Gastrocnemius medialis (tissue), 4 donors: Measurements from ENCODE around the gene PVRIG. TPM values are rescaled to one million over a fixed set of nuclear protein-coding genes. Genes with fewer than 3 reads are reported as not detected.
"Not testable (repeated sequence)": the region's sequence is repeated elsewhere in the genome, so short reads cannot be mapped to it uniquely, and the experiment has no call there.

Source experiments
- ATAC-seq, 2 donors: fragments of 150-250 bp; one replicate each; pipeline ENCODE4 v1.9.1; 2016
- DNase-seq, 2 donors: peaks; one replicate each; pipeline ENCODE4 v3.0.0-alpha.2; 2019
- H3K27ac ChIP-seq, 4 donors: fragments of 200-600 bp; sonication (generic); 1 replicate in 1 of 4; 2 replicates in 3 of 4; pipeline ENCODE4 v1.5.1; 2016 to 2018; ENCODE audit warnings: mild to moderate bottlenecking in 2 of 4, moderate library complexity in 1 of 4
- H3K27me3 ChIP-seq, 3 donors: fragments of 200-600 bp; sonication (generic) in 2 of 3; 1 replicate in 1 of 3; 2 replicates in 2 of 3; pipeline versions ENCODE4 v1.5.1 to v1.6.0; 2016 to 2019; ENCODE audit warnings: mild to moderate bottlenecking in 1 of 3, moderate library complexity in 1 of 3
- H3K36me3 ChIP-seq, 2 donors: fragments of 200-600 bp; sonication (generic) in 1 of 2; one replicate each; pipeline ENCODE4 v1.5.1; 2017 to 2018
- H3K4me1 ChIP-seq, 2 donors: fragments of 200-600 bp; sonication (generic) in 1 of 2; one replicate each; pipeline ENCODE4 v1.5.1; 2016 to 2017; ENCODE audit warnings: mild to moderate bottlenecking in 2 of 2
- H3K4me3 ChIP-seq, 4 donors: fragments of 200-600 bp; sonication (generic) in 3 of 4; 1 replicate in 1 of 4; 2 replicates in 3 of 4; pipeline ENCODE4 v1.5.1; 2016 to 2019; ENCODE audit warnings: mild to moderate bottlenecking in 2 of 4
- H3K9me3 ChIP-seq, 3 donors: fragments of 200-600 bp; sonication (generic) in 2 of 3; 1 replicate in 1 of 3; 2 replicates in 2 of 3; pipeline ENCODE4 v1.5.1; 2016 to 2019
- POLR2A ChIP-seq, 2 donors: fragments of 450-650 bp; IDR thresholded peaks; one replicate each; pipeline ENCODE4 v1.6.1; 2017; ENCODE audit warnings: antibody characterized with exemption in 2 of 2, mild to moderate bottlenecking in 2 of 2, moderate library complexity in 2 of 2
- in situ Hi-C, 4 donors: fragments of 200-750 bp; cut with MboI; loops; one replicate each; pipeline versions ENCODE4 v1.15.0 to v1.8.0; 2017; ENCODE audit warnings: low sequenced_read_pairs in 4 of 4
- intact Hi-C: fragments of 100-400 bp; cut with DNase I; formaldehyde crosslinking; loops from one replicate; pipeline ENCODE4 v1.15.1; 2023; ENCODE audit warnings: low total_unique reads
- total RNA-seq, 4 donors: library from RNA; depleted of rRNA; stranded (reverse); fragments of >200 nt; gene quantifications; one replicate each; pipeline versions ENCODE4 v1.1.0 to v1.2.3, GENCODE V29; 2016
- TF ChIP-seq, protein P1 (sequence below), 5 experiments: fragments of 450-650 bp in 3 of 5; fragments of 200-600 bp in 2 of 5; sonication (generic) in 2 of 5; IDR thresholded peaks in 4 of 5; conservative IDR thresholded peaks in 1 of 5; 1 replicate in 4 of 5; 2 replicates in 1 of 5; pipeline ENCODE4 v1.5.1; 2016 to 2019; ENCODE audit warnings: antibody characterized with exemption in 5 of 5, mild to moderate bottlenecking in 3 of 5, moderate library complexity in 3 of 5

Gene PVRIG
- total RNA-seq, 4 donors from 2014 or later: not detected

DNA sequence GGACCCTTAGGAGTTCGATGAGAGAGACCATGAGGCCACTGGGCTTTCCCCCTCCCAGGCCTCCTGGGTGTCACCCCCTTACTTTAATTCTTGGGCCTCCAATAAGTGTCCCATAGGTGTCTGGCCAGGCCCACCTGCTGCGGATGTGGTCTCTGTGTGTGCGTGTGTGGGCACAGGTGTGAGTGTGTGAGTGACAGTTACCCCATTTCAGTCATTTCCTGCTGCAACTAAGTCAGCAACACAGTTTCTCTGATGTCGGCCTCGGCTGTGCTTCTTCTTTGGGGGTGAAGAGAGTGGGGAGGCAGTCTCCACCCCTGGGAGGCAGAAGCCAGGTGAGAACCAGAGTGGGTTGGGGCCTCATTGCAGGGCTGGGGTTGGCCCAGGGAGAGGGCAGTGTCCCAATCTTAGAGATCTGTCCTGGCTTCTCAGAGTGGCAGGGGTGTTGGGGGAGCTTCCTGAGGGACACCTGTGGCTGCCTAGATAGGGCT, 1.5 kb downstream of the PVRIG start:
- peaks cover 2 to 5% of the 10 kb centered on the region in 2 donors for H3K4me1 ChIP-seq
- in situ Hi-C loops: no loop called here
- no peak for DNase-seq

GRCh38 chr7:100221767-100222444, 2.2 kb downstream of the PVRIG start:
- H3K9me3 ChIP-seq: no peaks in the 10 kb centered on the region
- in situ Hi-C loops (no loop called here), intact Hi-C loops (no loop called here)
- TF ChIP-seq, protein P1, sequence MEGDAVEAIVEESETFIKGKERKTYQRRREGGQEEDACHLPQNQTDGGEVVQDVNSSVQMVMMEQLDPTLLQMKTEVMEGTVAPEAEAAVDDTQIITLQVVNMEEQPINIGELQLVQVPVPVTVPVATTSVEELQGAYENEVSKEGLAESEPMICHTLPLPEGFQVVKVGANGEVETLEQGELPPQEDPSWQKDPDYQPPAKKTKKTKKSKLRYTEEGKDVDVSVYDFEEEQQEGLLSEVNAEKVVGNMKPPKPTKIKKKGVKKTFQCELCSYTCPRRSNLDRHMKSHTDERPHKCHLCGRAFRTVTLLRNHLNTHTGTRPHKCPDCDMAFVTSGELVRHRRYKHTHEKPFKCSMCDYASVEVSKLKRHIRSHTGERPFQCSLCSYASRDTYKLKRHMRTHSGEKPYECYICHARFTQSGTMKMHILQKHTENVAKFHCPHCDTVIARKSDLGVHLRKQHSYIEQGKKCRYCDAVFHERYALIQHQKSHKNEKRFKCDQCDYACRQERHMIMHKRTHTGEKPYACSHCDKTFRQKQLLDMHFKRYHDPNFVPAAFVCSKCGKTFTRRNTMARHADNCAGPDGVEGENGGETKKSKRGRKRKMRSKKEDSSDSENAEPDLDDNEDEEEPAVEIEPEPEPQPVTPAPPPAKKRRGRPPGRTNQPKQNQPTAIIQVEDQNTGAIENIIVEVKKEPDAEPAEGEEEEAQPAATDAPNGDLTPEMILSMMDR (IDR thresholded peaks at IDR 0.05 in 4 of 5, conservative IDR thresholded peaks at IDR 0.05 in 1 of 5): no peak
- TF ChIP-seq POLR2A (IDR thresholded peaks at IDR 0.05): no peak
- H3K36me3 ChIP-seq: peaks cover 0 to 34% of the 10 kb centered on the region in 2 donors
- peak overlapping the region in 3 of 4 donors; percentile 7 to 47 (median 46) for H3K27ac ChIP-seq
- H3K27me3 ChIP-seq: no peaks in the 10 kb centered on the region
- H3K4me1 ChIP-seq: peaks cover 0 to 5% of the 10 kb centered on the region in 2 donors
- no peak overlapping the region for H3K4me3 ChIP-seq
- ATAC-seq (no peak), DNase-seq (no peak)

More for the DNA sequence above, 1.5 kb downstream of the PVRIG start:
- H3K27ac ChIP-seq: peak overlapping the region in 2 of 4 donors; percentile 46 to 47
- intact Hi-C loops: no loop called here
- ATAC-seq: no peak
- H3K9me3 ChIP-seq: no peaks in the 10 kb centered on the region
- no peak for TF ChIP-seq POLR2A (IDR thresholded peaks at IDR 0.05)
- TF ChIP-seq, protein P1 (IDR thresholded peaks at IDR 0.05 in 4 of 5, conservative IDR thresholded peaks at IDR 0.05 in 1 of 5): no peak
- H3K36me3 ChIP-seq: peaks cover 0 to 34% of the 10 kb centered on the region in 2 donors
- no peak overlapping the region for H3K4me3 ChIP-seq
- H3K27me3 ChIP-seq: no peaks in the 10 kb centered on the region

GRCh38 chr7:100222445-100223132, 2.8 kb downstream of the PVRIG start:
- DNase-seq (no peak), ATAC-seq (no peak)
- H3K9me3 ChIP-seq: no peaks in the 10 kb centered on the region
- peaks cover 0 to 34% of the 10 kb centered on the region in 2 donors for H3K36me3 ChIP-seq
- no peaks in the 10 kb centered on the region for H3K27me3 ChIP-seq
- TF ChIP-seq, protein P1 (IDR thresholded peaks at IDR 0.05 in 4 of 5, conservative IDR thresholded peaks at IDR 0.05 in 1 of 5): no peak
- TF ChIP-seq POLR2A (IDR thresholded peaks at IDR 0.05): no peak
- in situ Hi-C loops (no loop called here), intact Hi-C loops (no loop called here)
- no peak overlapping the region for H3K4me3 ChIP-seq
- H3K4me1 ChIP-seq: peaks cover 4 to 9% of the 10 kb centered on the region in 2 donors
- H3K27ac ChIP-seq: peak overlapping the region in 2 of 4 donors; percentile 7 to 46

DNA sequence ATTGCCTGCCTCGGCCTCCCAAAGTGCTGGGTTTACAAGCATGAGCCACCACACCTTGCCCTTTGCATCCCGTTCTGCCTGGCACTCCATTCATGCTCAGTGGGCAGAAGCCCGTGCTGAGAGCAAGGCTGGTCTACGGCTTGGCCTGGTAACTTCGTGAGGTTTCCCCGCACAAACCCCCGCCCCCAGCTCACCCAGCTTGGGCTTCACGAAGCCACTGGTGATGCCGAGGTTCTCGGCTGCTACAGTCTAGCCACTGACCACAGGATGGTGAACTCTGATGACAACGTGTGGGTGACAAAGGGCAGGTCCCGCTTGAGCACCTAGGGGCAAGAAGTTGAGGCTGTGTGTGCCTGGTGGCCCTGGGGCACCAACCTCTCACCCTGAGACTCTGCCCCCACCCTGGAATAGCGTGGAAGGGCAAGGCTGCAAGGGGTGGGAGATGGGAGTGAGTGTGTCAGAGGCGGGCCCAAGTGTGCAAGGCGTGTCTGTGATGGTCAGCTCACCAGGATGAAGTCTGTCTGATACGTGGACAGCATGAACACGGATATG, 3.7 kb downstream of the PVRIG start:
- ATAC-seq, in situ Hi-C loops, intact Hi-C loops, H3K9me3 ChIP-seq, H3K4me3 ChIP-seq, DNase-seq, H3K27me3 ChIP-seq, H3K4me1 ChIP-seq: not testable (repeated sequence)
- peaks cover 0 to 34% of the 10 kb centered on the region in 2 donors for H3K36me3 ChIP-seq
- peak overlapping the region in 2 of 4 donors; percentile 14 to 33 for H3K27ac ChIP-seq

- intact Hi-C loops, ATAC-seq, H3K4me1 ChIP-seq, DNase-seq, in situ Hi-C loops, H3K4me3 ChIP-seq, H3K9me3 ChIP-seq, H3K27me3 ChIP-seq: not testable (repeated sequence)
- Histone ChIP-seq H3K36me3 (peaks cover 0 to 39% of the 10 kb centered on the region in 2 donors), H3K27ac (peak overlapping the region in 1 of 4 donors; percentile 54)
Observed at GRCh38 chr7:100224891-100225290, 5.1 kb downstream of the PVRIG start.

DNA sequence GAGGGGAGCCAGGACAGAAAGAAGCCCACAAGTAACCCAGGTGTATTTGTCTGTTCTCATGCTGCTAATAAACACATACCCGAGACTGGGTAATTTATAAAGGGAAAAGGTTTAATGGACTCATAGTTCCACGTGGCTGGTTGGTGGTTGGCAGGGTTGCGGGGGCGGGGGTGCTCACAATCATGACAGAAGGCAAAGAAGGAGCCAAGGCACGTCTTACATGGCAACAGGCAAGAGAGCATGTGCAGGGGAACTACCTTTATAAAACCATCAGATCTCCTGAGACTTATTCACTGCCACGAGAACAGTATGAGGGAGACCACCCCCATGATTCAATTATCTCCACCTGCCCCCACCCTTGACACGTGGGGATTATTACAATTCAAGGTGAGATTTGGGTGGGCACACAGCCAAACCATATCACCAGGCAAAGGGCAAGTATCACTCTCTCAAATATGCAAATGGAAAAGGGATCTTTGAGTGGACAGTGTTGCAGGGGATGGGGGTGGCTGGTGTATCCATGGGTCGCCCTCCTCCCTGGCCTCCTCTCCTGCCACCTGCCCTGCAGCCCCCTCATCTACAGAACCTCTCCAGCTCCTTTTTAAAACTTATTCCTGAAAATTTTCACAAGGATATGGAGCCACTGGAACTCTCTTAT, 15.0 kb downstream of the PVRIG start:
- Histone ChIP-seq H3K36me3 (peaks cover 0 to 18% of the 10 kb centered on the region in 2 donors), H3K27ac (peak overlapping the region; percentile 98 to 100 (median 98)), H3K4me1 (peaks cover 33 to 43% of the 10 kb centered on the region in 2 donors)
- in situ Hi-C loops, ATAC-seq, H3K9me3 ChIP-seq, H3K27me3 ChIP-seq, H3K4me3 ChIP-seq, DNase-seq: not testable (repeated sequence)
- intact Hi-C loops: loop anchor here (5.0 kb wide), 1 partner anchor 38 kb away; no protein-coding TSS in a partner anchor

DNA sequence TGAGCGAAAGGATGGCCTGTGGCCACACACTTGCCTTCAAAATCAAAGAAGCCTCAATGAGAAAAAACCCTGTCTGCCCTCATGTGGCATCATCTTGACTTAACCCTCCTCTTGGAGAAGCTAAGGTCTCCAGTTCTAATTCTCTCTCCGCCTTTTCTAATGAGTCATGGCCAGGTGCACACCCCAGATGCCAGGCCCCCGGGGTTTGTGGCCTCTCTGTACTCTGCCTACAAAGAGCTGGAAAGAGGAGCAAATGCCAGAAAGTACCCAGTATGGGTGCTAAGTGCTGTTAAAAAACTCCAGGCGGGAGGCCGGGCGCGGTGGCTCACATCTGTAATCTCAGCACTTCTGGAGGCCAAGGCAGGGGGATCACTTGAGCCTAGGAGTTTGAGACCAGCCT, 20.2 kb downstream of the PVRIG start:
- H3K27ac ChIP-seq: peak overlapping the region; percentile 98 to 100 (median 98)
- ATAC-seq, H3K9me3 ChIP-seq: not testable (repeated sequence)

More for the DNA sequence above, 20.2 kb downstream of the PVRIG start:
- H3K36me3 ChIP-seq, in situ Hi-C loops, H3K27me3 ChIP-seq, H3K4me3 ChIP-seq: not testable (repeated sequence)
- peaks cover 49 to 85% of the 10 kb centered on the region in 2 donors for H3K4me1 ChIP-seq
- DNase-seq: peak in 1 of 2 donors; percentile 51
- intact Hi-C loops: loop anchor here (5.0 kb wide), 1 partner anchor 32 kb away; no protein-coding TSS in a partner anchor
